Hindlimb muscle (tissue), 1 donor: ENCODE data around the gene BUB3. TPM values are rescaled to one million over a fixed set of nuclear protein-coding genes. Genes with fewer than 3 reads are reported as not detected.

Experiments
- DNase-seq: peaks from one replicate; pipeline ENCODE4 v3.0.0-alpha.2; 2013
- polyA plus RNA-seq: library from polyadenylated mRNA; unstranded; fragments of 120-200 nt; gene quantifications from one replicate; pipeline ENCODE4 v1.2.1, GENCODE V29; 2013; ENCODE audit not compliant: insufficient read length

The BUB3 gene
- polyA plus RNA-seq, 1 donor, result 54.5 TPM

- no peak for DNase-seq
Measured at GRCh38 chr10:123205041-123205440, 50.8 kb downstream of the BUB3 start.

- no peak for DNase-seq
Measured at GRCh38 chr10:123212063-123212462, 57.9 kb downstream of the BUB3 start.

- no peak for DNase-seq
Measured at GRCh38 chr10:123212640-123213039, 58.4 kb downstream of the BUB3 start.

- DNase-seq, result no peak
Measured at GRCh38 chr10:123213192-123213591, 59.0 kb downstream of the BUB3 start.

Other genes starting within 250 kb of the BUB3 start
- not detected for gene FAM24A, start 243.8 kb upstream of the BUB3 start, polyA plus RNA-seq
- 14.1 TPM for gene C10orf88, start 200.2 kb upstream of the BUB3 start, polyA plus RNA-seq
- gene PSTK, start 174.0 kb upstream of the BUB3 start, polyA plus RNA-seq, result 4.7 TPM
- gene IKZF5, start 145.6 kb upstream of the BUB3 start, polyA plus RNA-seq, result 15.2 TPM
- 12.5 TPM for gene ACADSB, start 145.4 kb upstream of the BUB3 start, polyA plus RNA-seq
- not detected for gene HMX3, start 18.4 kb upstream of the BUB3 start, polyA plus RNA-seq
- not detected for gene HMX2, start 6.3 kb upstream of the BUB3 start, polyA plus RNA-seq